Measurements from ENCODE around the gene THBS1. TPM values are rescaled to one million over a fixed set of nuclear protein-coding genes. Genes with fewer than 3 reads are reported as not detected.

The THBS1 gene
- total and polyA plus RNA-seq, 2 donors (not counting 1 experiment from before 2014, with no cell fraction given): 0.63 to 4.3 TPM

GRCh38 chr15:39625856-39626255 is 45.0 kb downstream of the THBS1 start:
- H3K4me3 ChIP-seq (ENCODE audit: control extremely low read depth in 1 of 5, extremely low read depth in 1 of 5, insufficient read depth in 1 of 5, low read depth in 2 of 5, low read length in 4 of 5): no peak overlapping the region
- Mint-ChIP-seq H3K27me3 (peaks cover 5% of the 10 kb centered on the region), H3K4me3 (no peak overlapping the region), H3K4me1 (peaks cover 8% of the 10 kb centered on the region), H3K27ac (no peak overlapping the region), H3K9me3 (ENCODE audit: insufficient read depth) (no peaks in the 10 kb centered on the region)
- CTCF ChIA-PET: no interaction called here
- intact Hi-C loops (cut with micrococcal nuclease): no loop called here
- ATAC-seq (ENCODE audit: low read depth): no peak
- TF ChIP-seq EZH2 (IDR thresholded peaks at IDR 0.05; ENCODE audit: borderline replicate concordance, insufficient read depth, low read depth, low read length, poor library complexity, severe bottlenecking) (no peak), CTCF (IDR thresholded peaks at IDR 0.05) (no peak)
- H4K20me1 ChIP-seq (ENCODE audit: control insufficient read depth, insufficient read depth, low read length, poor library complexity, severe bottlenecking): no peaks in the 10 kb centered on the region
- DNase-seq: no peak
- H3K79me2 ChIP-seq (ENCODE audit: control insufficient read depth, insufficient read depth, low read length): no peaks in the 10 kb centered on the region
- H3K27ac ChIP-seq (ENCODE audit: low read length in 2 of 2): no peak overlapping the region
- no peak overlapping the region for H3K9ac ChIP-seq (ENCODE audit: low read length)
- no peak overlapping the region for H2AFZ ChIP-seq (ENCODE audit: insufficient read depth, low read depth, low read length, poor library complexity, severe bottlenecking)
- no peaks in the 10 kb centered on the region for H3K9me3 ChIP-seq (ENCODE audit: control extremely low read depth in 1 of 3, control insufficient read depth in 2 of 3, insufficient read depth in 1 of 3, low read length in 2 of 3)
- no peaks in the 10 kb centered on the region for H3K27me3 ChIP-seq (replicated peaks in 1 of 4; ENCODE audit: control extremely low read depth in 1 of 4, control insufficient read depth in 3 of 4, insufficient read depth in 4 of 4, low read length in 3 of 4)
- H3K4me1 ChIP-seq (ENCODE audit: control insufficient read depth in 2 of 2, insufficient read depth in 2 of 2, low read length in 2 of 2): peaks cover 0 to 5% of the 10 kb centered on the region in 2 donors
- no peaks in the 10 kb centered on the region for H3K36me3 ChIP-seq (replicated peaks in 1 of 2; ENCODE audit: control extremely low read depth in 1 of 2, control insufficient read depth in 1 of 2, extremely low read depth in 1 of 2, insufficient read depth in 2 of 2, low read length in 1 of 2)
- POLR2A ChIA-PET: no interaction called here
- no peak overlapping the region for H3K4me2 ChIP-seq (replicated peaks; ENCODE audit: low read depth, low read length, poor library complexity, severe bottlenecking)

- Histone ChIP-seq H2AFZ (ENCODE audit: insufficient read depth, low read depth, low read length, poor library complexity, severe bottlenecking) (no peak overlapping the region), H3K27me3 (replicated peaks in 1 of 4; ENCODE audit: control extremely low read depth in 1 of 4, control insufficient read depth in 3 of 4, insufficient read depth in 4 of 4, low read length in 3 of 4) (no peaks in the 10 kb centered on the region), H3K4me2 (replicated peaks; ENCODE audit: low read depth, low read length, poor library complexity, severe bottlenecking) (no peak overlapping the region), H3K9ac (ENCODE audit: low read length) (no peak overlapping the region), H3K9me3 (ENCODE audit: control extremely low read depth in 1 of 3, control insufficient read depth in 2 of 3, insufficient read depth in 1 of 3, low read length in 2 of 3) (no peaks in the 10 kb centered on the region), H4K20me1 (ENCODE audit: control insufficient read depth, insufficient read depth, low read length, poor library complexity, severe bottlenecking) (no peaks in the 10 kb centered on the region), H3K79me2 (ENCODE audit: control insufficient read depth, insufficient read depth, low read length) (no peaks in the 10 kb centered on the region), H3K36me3 (replicated peaks in 1 of 2; ENCODE audit: control extremely low read depth in 1 of 2, control insufficient read depth in 1 of 2, extremely low read depth in 1 of 2, insufficient read depth in 2 of 2, low read length in 1 of 2) (no peaks in the 10 kb centered on the region), H3K27ac (ENCODE audit: low read length in 2 of 2) (no peak overlapping the region), H3K4me1 (ENCODE audit: control insufficient read depth in 2 of 2, insufficient read depth in 2 of 2, low read length in 2 of 2) (peaks cover 0 to 5% of the 10 kb centered on the region in 2 donors), H3K4me3 (ENCODE audit: control extremely low read depth in 1 of 5, extremely low read depth in 1 of 5, insufficient read depth in 1 of 5, low read depth in 2 of 5, low read length in 4 of 5) (no peak overlapping the region)
- no peak for ATAC-seq (ENCODE audit: low read depth)
- Mint-ChIP-seq H3K4me1 (peaks cover 8% of the 10 kb centered on the region), H3K27me3 (no peaks in the 10 kb centered on the region), H3K4me3 (no peak overlapping the region), H3K27ac (no peak overlapping the region), H3K9me3 (ENCODE audit: insufficient read depth) (no peaks in the 10 kb centered on the region)
- TF ChIP-seq EZH2 (IDR thresholded peaks at IDR 0.05; ENCODE audit: borderline replicate concordance, insufficient read depth, low read depth, low read length, poor library complexity, severe bottlenecking) (no peak), CTCF (IDR thresholded peaks at IDR 0.05) (no peak)
- POLR2A ChIA-PET: no interaction called here
- 91% methylated on average over 3 of the region's 3 CpGs for WGBS (ENCODE audit: insufficient coverage)
- intact Hi-C loops (cut with micrococcal nuclease): no loop called here
- CTCF ChIA-PET: no interaction called here
- no peak for DNase-seq
Observed at GRCh38 chr15:39627451-39628143, 46.7 kb downstream of the THBS1 start.
